Activated naive CD8-positive, alpha-beta T cell treated with anti-CD3 and anti-CD28 coated beads for 36 hours (primary cell): ENCODE data around the gene PLA2G2A. TPM values are rescaled to one million over a fixed set of nuclear protein-coding genes. Genes with fewer than 3 reads are reported as not detected.
"Not testable (repeated sequence)": the region's sequence is repeated elsewhere in the genome, so short reads cannot be mapped to it uniquely, and the experiment has no call there.

Source experiments
- DNase-seq: peaks from one replicate; pipeline ENCODE4 v3.0.0; 2021
- H3K27ac Mint-ChIP-seq: one replicate; pipeline ENCODE4 v1.8.0; 2022; ENCODE audit warnings: mild to moderate bottlenecking, moderate library complexity, mixed read lengths
- H3K27me3 Mint-ChIP-seq: one replicate; pipeline ENCODE4 v1.8.0; 2022; ENCODE audit warnings: mild to moderate bottlenecking, mixed read lengths
- H3K36me3 Mint-ChIP-seq: one replicate; pipeline ENCODE4 v1.8.0; 2021; ENCODE audit warnings: mild to moderate bottlenecking, mixed read lengths
- H3K4me1 Mint-ChIP-seq: one replicate; pipeline ENCODE4 v1.8.0; 2021; ENCODE audit warnings: mixed read lengths
- H3K4me3 Mint-ChIP-seq: one replicate; pipeline ENCODE4 v1.8.0; 2022; ENCODE audit warnings: mild to moderate bottlenecking, moderate library complexity, mixed read lengths
- H3K9me3 Mint-ChIP-seq: one replicate; pipeline ENCODE4 v1.8.0; 2022; ENCODE audit warnings: mixed read lengths
- total RNA-seq, 2 experiments: library from RNA; stranded (reverse); gene quantifications; one replicate each; pipeline ENCODE4 v1.2.3, GENCODE V29; 2021

The PLA2G2A gene
- not detected for total RNA-seq

GRCh38 chr1:19979494-19979977 is at the start of gene PLA2G2A:
TSS of gene PLA2G2A (minus strand) at chr1:19979618. CDS start at chr1:19978773, 845 bp downstream.
- H3K4me3 Mint-ChIP-seq, result no peak within 1 kb of the TSS
- H3K9me3 Mint-ChIP-seq, result no peaks in the 10 kb centered on the region
- peaks cover 21% of the 10 kb centered on the region for H3K27me3 Mint-ChIP-seq
- H3K27ac Mint-ChIP-seq, result no peak within 1 kb of the TSS
- no peaks in the 10 kb centered on the region for H3K4me1 Mint-ChIP-seq
- H3K36me3 Mint-ChIP-seq, result no peaks in the 10 kb centered on the region
- no peak for DNase-seq

DNA sequence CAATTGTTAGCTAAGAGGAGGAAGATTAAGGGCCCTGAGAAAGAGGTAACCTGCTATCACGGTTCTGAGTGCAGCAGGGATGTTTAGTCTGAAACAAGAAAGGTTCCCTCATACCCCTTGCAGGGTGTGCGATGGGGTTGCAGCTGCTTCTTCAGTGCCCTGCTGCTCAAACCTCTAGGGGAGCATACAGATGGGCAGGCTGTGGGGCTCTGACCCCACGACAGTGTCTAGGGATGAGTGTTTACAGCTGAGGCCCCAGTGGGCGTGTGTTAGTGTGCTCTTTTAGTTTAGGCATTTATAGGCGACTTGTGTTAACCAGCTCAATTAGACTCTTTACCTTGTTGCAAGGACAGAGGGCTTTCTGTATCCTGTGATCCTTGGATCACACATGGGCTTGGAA is 49.3 kb upstream of the PLA2G2A start:
- no peak for DNase-seq
- peaks cover 2% of the 10 kb centered on the region for H3K36me3 Mint-ChIP-seq
- no peak overlapping the region for H3K4me3 Mint-ChIP-seq
- peaks cover 52% of the 10 kb centered on the region for H3K27me3 Mint-ChIP-seq
- H3K4me1 Mint-ChIP-seq, result no peaks in the 10 kb centered on the region
- no peaks in the 10 kb centered on the region for H3K9me3 Mint-ChIP-seq
- no peak overlapping the region for H3K27ac Mint-ChIP-seq

DNA sequence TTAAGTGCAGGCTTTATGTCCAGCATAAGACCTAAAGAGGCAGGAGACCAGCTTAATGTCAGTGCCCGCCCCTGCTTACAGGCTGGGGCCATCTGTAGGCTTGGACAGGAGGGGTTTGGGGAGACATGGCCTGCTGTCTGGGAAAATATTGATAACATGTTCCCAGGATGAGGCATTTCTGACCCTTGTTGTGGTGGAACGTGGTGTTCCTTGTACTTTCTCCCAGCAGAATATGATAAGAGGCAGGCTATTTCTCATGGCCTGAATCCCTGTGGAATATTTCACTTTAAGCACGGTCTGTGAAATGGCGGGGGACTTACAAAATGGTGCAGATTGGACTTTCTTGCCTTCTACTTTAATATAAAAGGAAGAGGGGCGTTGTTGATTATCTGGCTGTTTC is 48.7 kb upstream of the PLA2G2A start:
- no peak for DNase-seq
- no peak overlapping the region for H3K27ac Mint-ChIP-seq

GRCh38 chr1:20017741-20018140 is 38.3 kb upstream of the PLA2G2A start:
- no peak overlapping the region for H3K27ac Mint-ChIP-seq
- DNase-seq, result no peak
- peaks cover 23% of the 10 kb centered on the region for H3K27me3 Mint-ChIP-seq
- H3K4me3 Mint-ChIP-seq, result no peak overlapping the region
- peaks cover 32% of the 10 kb centered on the region for H3K9me3 Mint-ChIP-seq
- H3K4me1 Mint-ChIP-seq, result no peaks in the 10 kb centered on the region
- H3K36me3 Mint-ChIP-seq, result no peaks in the 10 kb centered on the region

More for the DNA sequence above, 48.7 kb upstream of the PLA2G2A start:
- no peaks in the 10 kb centered on the region for H3K36me3 Mint-ChIP-seq
- H3K9me3 Mint-ChIP-seq, result no peaks in the 10 kb centered on the region
- no peak overlapping the region for H3K4me3 Mint-ChIP-seq
- H3K27me3 Mint-ChIP-seq, result peaks cover 52% of the 10 kb centered on the region
- no peaks in the 10 kb centered on the region for H3K4me1 Mint-ChIP-seq

GRCh38 chr1:20014153-20014552 is 34.7 kb upstream of the PLA2G2A start:
- peaks cover 27% of the 10 kb centered on the region for H3K27me3 Mint-ChIP-seq
- no peak overlapping the region for H3K27ac Mint-ChIP-seq
- no peak overlapping the region for H3K4me3 Mint-ChIP-seq
- peaks cover 27% of the 10 kb centered on the region for H3K9me3 Mint-ChIP-seq
- no peaks in the 10 kb centered on the region for H3K4me1 Mint-ChIP-seq
- no peaks in the 10 kb centered on the region for H3K36me3 Mint-ChIP-seq
- no peak for DNase-seq

- H3K36me3 Mint-ChIP-seq, result no peaks in the 10 kb centered on the region
- peaks cover 16% of the 10 kb centered on the region for H3K27me3 Mint-ChIP-seq
- H3K4me1 Mint-ChIP-seq, result no peaks in the 10 kb centered on the region
- H3K9me3 Mint-ChIP-seq, result peaks cover 11% of the 10 kb centered on the region
- no peak overlapping the region for H3K4me3 Mint-ChIP-seq
- DNase-seq, result no peak
- no peak overlapping the region for H3K27ac Mint-ChIP-seq
Observed at GRCh38 chr1:20010016-20010415, 30.6 kb upstream of the PLA2G2A start.

GRCh38 chr1:20009212-20009611 is 29.8 kb upstream of the PLA2G2A start:
- Mint-ChIP-seq H3K4me3 (no peak overlapping the region), H3K27ac (no peak overlapping the region), H3K27me3 (peaks cover 20% of the 10 kb centered on the region), H3K4me1 (no peaks in the 10 kb centered on the region), H3K36me3 (no peaks in the 10 kb centered on the region), H3K9me3 (peaks cover 6% of the 10 kb centered on the region)
- no peak for DNase-seq

GRCh38 chr1:20008391-20008841 is 29.0 kb upstream of the PLA2G2A start:
- Mint-ChIP-seq H3K4me3 (no peak overlapping the region), H3K27me3 (peaks cover 23% of the 10 kb centered on the region), H3K27ac (no peak overlapping the region), H3K4me1 (no peaks in the 10 kb centered on the region), H3K36me3 (no peaks in the 10 kb centered on the region), H3K9me3 (peaks cover 8% of the 10 kb centered on the region)
- DNase-seq, result no peak

- H3K9me3 Mint-ChIP-seq, H3K4me3 Mint-ChIP-seq, H3K4me1 Mint-ChIP-seq, H3K27ac Mint-ChIP-seq, H3K36me3 Mint-ChIP-seq, DNase-seq: not testable (repeated sequence)
- H3K27me3 Mint-ChIP-seq, result peaks cover 69% of the 10 kb centered on the region
Observed at GRCh38 chr1:19998823-19999222, 19.4 kb upstream of the PLA2G2A start.

DNA sequence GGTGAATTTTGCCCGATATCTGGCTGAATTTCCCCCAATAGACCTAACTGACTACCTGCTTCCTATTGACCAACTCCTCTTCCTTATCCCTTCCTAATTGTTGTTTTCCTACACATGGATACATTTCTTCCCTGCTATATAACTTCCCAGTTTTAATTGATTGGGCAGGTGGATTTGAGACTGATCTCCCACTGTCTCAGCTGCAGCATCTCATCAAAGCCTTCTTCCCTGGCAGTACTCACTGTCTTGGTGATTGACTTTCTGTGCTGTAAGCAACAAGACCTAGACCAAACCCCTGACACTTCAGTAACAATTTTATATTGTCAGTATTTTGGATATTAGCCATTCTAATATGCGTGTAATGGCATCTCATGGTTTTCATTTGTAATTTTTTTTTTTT is 11.3 kb upstream of the PLA2G2A start:
- Mint-ChIP-seq H3K4me3 (no peak overlapping the region), H3K9me3 (no peaks in the 10 kb centered on the region), H3K36me3 (no peaks in the 10 kb centered on the region), H3K27me3 (peaks cover 62% of the 10 kb centered on the region), H3K4me1 (no peaks in the 10 kb centered on the region), H3K27ac (no peak overlapping the region)
- DNase-seq, result no peak

DNA sequence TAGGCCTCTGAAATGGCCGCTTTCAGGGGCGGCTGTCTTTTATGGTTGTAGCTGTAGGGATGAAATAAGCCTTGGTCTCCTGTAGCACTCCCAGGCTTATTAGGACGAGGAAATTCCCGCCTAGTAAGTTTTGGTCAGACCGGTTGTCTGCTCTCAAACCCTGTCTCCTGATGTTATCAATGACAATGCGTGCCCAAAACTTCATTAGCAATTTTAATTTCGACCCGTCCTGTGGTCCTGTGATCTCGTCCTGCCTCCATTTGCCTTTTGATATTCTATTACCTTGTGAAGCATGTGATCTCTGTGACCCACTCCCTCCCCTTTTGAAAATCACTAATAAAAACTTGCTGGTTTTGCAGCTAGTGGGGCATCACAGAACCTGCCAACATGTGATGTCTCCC is 10.8 kb upstream of the PLA2G2A start:
- not testable (repeated sequence) for H3K4me3 Mint-ChIP-seq, H3K4me1 Mint-ChIP-seq, H3K27ac Mint-ChIP-seq, H3K36me3 Mint-ChIP-seq, H3K9me3 Mint-ChIP-seq, DNase-seq
- peaks cover 62% of the 10 kb centered on the region for H3K27me3 Mint-ChIP-seq

GRCh38 chr1:19988267-19989006 is 9.0 kb upstream of the PLA2G2A start:
- H3K27me3 Mint-ChIP-seq, result peaks cover 49% of the 10 kb centered on the region
- DNase-seq, result no peak
- no peaks in the 10 kb centered on the region for H3K4me1 Mint-ChIP-seq
- H3K4me3 Mint-ChIP-seq, result no peak overlapping the region
- no peaks in the 10 kb centered on the region for H3K36me3 Mint-ChIP-seq
- H3K27ac Mint-ChIP-seq, result no peak overlapping the region
- no peaks in the 10 kb centered on the region for H3K9me3 Mint-ChIP-seq

DNA sequence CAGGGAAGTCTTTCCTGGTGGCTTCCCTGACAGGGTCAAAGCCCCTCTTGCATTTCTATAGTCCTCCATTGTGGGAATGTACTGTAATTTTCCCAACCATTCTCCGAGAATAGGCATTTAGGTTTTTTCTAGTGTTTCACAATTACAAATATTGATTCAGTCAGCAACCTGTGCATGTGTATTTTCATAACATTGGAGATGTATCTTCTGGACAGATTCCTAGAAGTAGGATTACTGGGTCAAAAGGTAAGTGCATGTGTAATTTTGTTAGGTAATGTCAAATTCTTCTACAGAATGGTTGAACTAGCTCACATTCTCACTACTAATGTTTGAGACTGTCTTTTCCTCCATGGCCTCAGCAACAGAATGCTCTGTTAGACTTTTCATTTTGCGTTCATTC is 8.3 kb upstream of the PLA2G2A start:
- H3K36me3 Mint-ChIP-seq, result no peaks in the 10 kb centered on the region
- H3K4me1 Mint-ChIP-seq, result no peaks in the 10 kb centered on the region
- H3K27ac Mint-ChIP-seq, result no peak overlapping the region

GRCh38 chr1:19984409-19985016 is 5.1 kb upstream of the PLA2G2A start:
- not testable (repeated sequence) for H3K36me3 Mint-ChIP-seq, H3K9me3 Mint-ChIP-seq, H3K27ac Mint-ChIP-seq, H3K4me1 Mint-ChIP-seq, DNase-seq, H3K4me3 Mint-ChIP-seq
- H3K27me3 Mint-ChIP-seq, result peaks cover 26% of the 10 kb centered on the region

More for the DNA sequence above, 8.3 kb upstream of the PLA2G2A start:
- DNase-seq, result no peak
- H3K4me3 Mint-ChIP-seq, result no peak overlapping the region
- H3K27me3 Mint-ChIP-seq, result peaks cover 45% of the 10 kb centered on the region
- no peaks in the 10 kb centered on the region for H3K9me3 Mint-ChIP-seq

GRCh38 chr1:19981507-19982312 is 2.3 kb upstream of the PLA2G2A start:
- no peak for DNase-seq
- Mint-ChIP-seq H3K27ac (no peak overlapping the region), H3K36me3 (no peaks in the 10 kb centered on the region), H3K4me1 (no peaks in the 10 kb centered on the region), H3K9me3 (no peaks in the 10 kb centered on the region), H3K27me3 (peaks cover 16% of the 10 kb centered on the region), H3K4me3 (no peak overlapping the region)
